ENCODE measurements around the gene HMMR. TPM values are rescaled to one million over a fixed set of nuclear protein-coding genes. Genes with fewer than 3 reads are reported as not detected.
A peak's percentile ranks its signal among the peaks of the same experiment; 100 is the strongest.

HMMR gene, protein sequence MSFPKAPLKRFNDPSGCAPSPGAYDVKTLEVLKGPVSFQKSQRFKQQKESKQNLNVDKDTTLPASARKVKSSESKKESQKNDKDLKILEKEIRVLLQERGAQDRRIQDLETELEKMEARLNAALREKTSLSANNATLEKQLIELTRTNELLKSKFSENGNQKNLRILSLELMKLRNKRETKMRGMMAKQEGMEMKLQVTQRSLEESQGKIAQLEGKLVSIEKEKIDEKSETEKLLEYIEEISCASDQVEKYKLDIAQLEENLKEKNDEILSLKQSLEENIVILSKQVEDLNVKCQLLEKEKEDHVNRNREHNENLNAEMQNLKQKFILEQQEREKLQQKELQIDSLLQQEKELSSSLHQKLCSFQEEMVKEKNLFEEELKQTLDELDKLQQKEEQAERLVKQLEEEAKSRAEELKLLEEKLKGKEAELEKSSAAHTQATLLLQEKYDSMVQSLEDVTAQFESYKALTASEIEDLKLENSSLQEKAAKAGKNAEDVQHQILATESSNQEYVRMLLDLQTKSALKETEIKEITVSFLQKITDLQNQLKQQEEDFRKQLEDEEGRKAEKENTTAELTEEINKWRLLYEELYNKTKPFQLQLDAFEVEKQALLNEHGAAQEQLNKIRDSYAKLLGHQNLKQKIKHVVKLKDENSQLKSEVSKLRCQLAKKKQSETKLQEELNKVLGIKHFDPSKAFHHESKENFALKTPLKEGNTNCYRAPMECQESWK
- 24.6 and 30.3 TPM in 2 replicates for total RNA-seq (2012; rRNA removed)
- polyA plus RNA-seq (2012; rRNA removed), result 10.6 and 13.0 TPM in 2 replicates
- 0.69 and 1.2 TPM in 2 replicates for polyA plus RNA-seq (2012; cell fraction: cytosol; rRNA removed)
- 0.32 and 2.6 TPM in 2 replicates for polyA plus RNA-seq (2012; cell fraction: nucleus; rRNA removed; ENCODE audit: low replicate concordance)
- Bru-seq, nascent RNA, result percentile 42 among the genes with signal in this experiment
- BruChase-seq, experiment 1, labeled RNA remaining after a 6-hour chase, result percentile 45 among the genes with signal in this experiment
- percentile 38 among the genes with signal in this experiment for BruChase-seq, experiment 2, labeled RNA remaining after a 2-hour chase
- long read RNA-seq, transcript HMMR-201 (17 exons, 2,872 nt), result major isoform, 5 of 8 reads
- long read RNA-seq, partial matches to known transcripts, result 1 of 8 reads
- long read RNA-seq, other reads (novel, unspliced or antisense), result 0 of 8 reads

DNA sequence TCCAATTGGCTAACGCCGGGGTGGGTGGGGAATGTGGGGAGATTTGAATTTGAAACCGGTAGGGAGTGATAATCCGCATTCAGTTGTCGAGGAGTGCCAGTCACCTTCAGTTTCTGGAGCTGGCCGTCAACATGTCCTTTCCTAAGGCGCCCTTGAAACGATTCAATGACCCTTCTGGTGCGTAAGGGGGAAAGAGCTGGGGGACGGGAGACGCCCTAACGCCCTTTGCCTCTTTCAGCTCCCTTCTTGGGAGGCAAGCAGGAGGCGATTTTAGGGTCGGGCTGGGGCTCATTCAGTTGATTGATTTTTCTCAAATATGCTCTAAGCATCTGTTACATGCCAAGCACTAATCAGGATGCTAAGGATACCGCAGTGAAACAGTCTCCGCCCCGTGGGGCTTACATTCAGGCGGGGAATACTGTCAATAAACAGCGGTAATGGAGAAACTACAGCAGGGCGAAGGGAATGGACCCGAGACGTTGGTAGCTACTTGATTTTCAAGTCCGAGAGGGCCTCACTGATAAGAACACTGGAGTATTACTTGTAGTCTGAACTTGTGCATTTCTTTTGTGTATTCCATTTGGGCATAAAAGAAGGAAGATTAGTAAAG, at the start of gene HMMR:
Gene HMMR, plus strand, starts transcription at position 71 of the 610 bp plus-strand sequence. Its CDS starts 61 bp downstream, at position 132.
- ChIA-PET CTCF (interaction anchor here (0.7 kb wide), 1 partner anchor 22 kb away, joined by 3 read pairs; no protein-coding TSS in a partner anchor), POLR2A (ENCODE audit: unreplicated experiment) (interaction anchor here (0.6 to 0.7 kb wide), 4 partner anchors 15 to 318 kb away, joined by 3 to 4 read pairs (median 3); no protein-coding TSS in a partner anchor)
- Histone ChIP-seq H4K20me1 (ENCODE audit: insufficient read depth, low read length) (no peaks in the 10 kb centered on the region), H2BK15ac (ENCODE audit: low read depth, low read length) (peak within 1 kb of the TSS; percentile 89; the same call in 2 of the 3 replicates), H3K9me3 (ENCODE audit: control insufficient read depth, insufficient read depth, low read length) (no peaks in the 10 kb centered on the region), H3K56ac (ENCODE audit: extremely low read depth, insufficient read depth, low read length) (peak within 1 kb of the TSS; percentile 99), H2BK20ac (ENCODE audit: low read depth, low read length) (peak within 1 kb of the TSS; percentile 48; the same call in 1 of the 2 replicates), H3K4me2 (ENCODE audit: low read depth, low read length) (peak within 1 kb of the TSS; percentile 96), H3K4me1 (ENCODE audit: control insufficient read depth, insufficient read depth, low read length) (no peaks in the 10 kb centered on the region), H4K91ac (ENCODE audit: insufficient read depth, low read depth, low read length) (peak within 1 kb of the TSS; percentile 95), H3K18ac (ENCODE audit: low read depth, low read length) (peak within 1 kb of the TSS; percentile 95), H3K14ac (replicated peaks; ENCODE audit: low read depth, low read length) (peak within 1 kb of the TSS; percentile 96), H3K9me1 (ENCODE audit: insufficient read depth, low read length) (no peaks in the 10 kb centered on the region), H2AFZ (replicated peaks; ENCODE audit: low read length, poor library complexity) (peak within 1 kb of the TSS; percentile 89), H3K27me3 (ENCODE audit: control insufficient read depth, insufficient read depth, low read length) (no peaks in the 10 kb centered on the region), H3K4ac (ENCODE audit: low read depth, low read length) (peak within 1 kb of the TSS; percentile 98), H3K4me3 (ENCODE audit: insufficient read depth, low read depth, low read length) (peak within 1 kb of the TSS; percentile 65), H3K27ac (ENCODE audit: insufficient read depth, low read length) (peak within 1 kb of the TSS; percentile 89), H3K79me1 (ENCODE audit: low read depth in 1 of 2, low read length in 2 of 2) (peaks cover 13 to 17% of the 10 kb centered on the region in 2 experiments; a peak in 3 of 4 replicates), H4K8ac (ENCODE audit: low read depth in 2 of 2, low read length in 2 of 2) (peak within 1 kb of the TSS; percentile 70 to 99), H2BK120ac (ENCODE audit: low read depth, low read length) (peak within 1 kb of the TSS; percentile 84), H3K9ac (ENCODE audit: low read depth, low read length) (peak within 1 kb of the TSS; percentile 90), H3K36me3 (ENCODE audit: control insufficient read depth, insufficient read depth, low read length) (no peaks in the 10 kb centered on the region), H2AK9ac (replicated peaks; ENCODE audit: low read depth, low read length, poor library complexity) (peak within 1 kb of the TSS; percentile 75), H3K23ac (ENCODE audit: low read depth, low read length) (peak within 1 kb of the TSS; percentile 97), H2AK5ac (ENCODE audit: low read depth, low read length) (peak within 1 kb of the TSS; percentile 76), H2BK5ac (ENCODE audit: low read depth, low read length, poor library complexity, severe bottlenecking) (peak within 1 kb of the TSS; percentile 94), H4K5ac (ENCODE audit: low read depth, low read length) (peak within 1 kb of the TSS; percentile 95)
- intact Hi-C loops (cut with micrococcal nuclease) (loop anchor here (1.0 kb wide), 1 partner anchor 44 kb away; no protein-coding TSS in a partner anchor), dilution Hi-C loops (cut with HindIII; ENCODE audit: low sequenced_read_pairs, unreplicated experiment) (no loop called here), in situ Hi-C loops (cut with MboI; ENCODE audit: low sequenced_read_pairs) (no loop called here)
- DNase-seq (peak; percentile 23), ATAC-seq (ENCODE audit: low read depth) (no peak)
- no peak for TF ChIP-seq RFX5 (IDR thresholded peaks at IDR 0.05; ENCODE audit: low read depth, low read length)
- TF ChIP-seq MAFK (IDR thresholded peaks at IDR 0.05; ENCODE audit: low read depth, low read length), result no peak
- TF ChIP-seq MXI1 (IDR thresholded peaks at IDR 0.05; ENCODE audit: borderline replicate concordance, low read depth, low read length), result peak; percentile 75; the same call in 1 of the 2 replicates
- TF ChIP-seq RAD21 (IDR thresholded peaks at IDR 0.05; ENCODE audit: low read length), result no peak
- no peak for TF ChIP-seq NFE2L2 (IDR thresholded peaks at IDR 0.05; ENCODE audit: low read depth, low read length)
- TF ChIP-seq CHD1 (IDR thresholded peaks at IDR 0.05; ENCODE audit: low read depth, low read length), result no peak
- WGBS, 2 experiments (ENCODE audit: extremely low coverage in 2 of 2, insufficient read length in 1 of 2), result 0% methylated on average over 6 of the region's 23 CpGs; no CpG with 5 or more reads in 1 of the 2 experiments
- TSS peak; percentile 96 for BruUV-seq (replicated peaks)

All from IMR-90 (cell line).